ENCODE measurements around the gene CAV1.

DNA sequence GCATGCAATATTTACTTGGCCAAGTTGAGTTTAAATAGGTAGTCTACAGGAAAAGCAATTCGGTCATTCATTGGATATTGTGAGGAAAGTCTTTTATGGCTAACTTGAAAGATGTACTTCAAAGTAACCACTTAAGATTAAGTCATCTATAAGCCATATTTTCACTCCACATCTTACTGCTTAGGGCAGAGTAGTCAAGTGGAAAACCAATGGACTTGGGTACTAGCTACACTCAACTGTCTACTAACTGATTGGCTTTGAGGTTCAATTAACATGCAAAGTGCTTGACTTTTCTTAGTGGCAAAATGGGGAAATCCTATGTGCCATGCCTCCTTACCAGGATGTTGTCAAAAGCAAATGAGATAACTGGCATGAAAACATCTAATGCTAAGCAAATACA is 51.0 kb downstream of the CAV1 start:
- TF ChIP-seq, protein P1, sequence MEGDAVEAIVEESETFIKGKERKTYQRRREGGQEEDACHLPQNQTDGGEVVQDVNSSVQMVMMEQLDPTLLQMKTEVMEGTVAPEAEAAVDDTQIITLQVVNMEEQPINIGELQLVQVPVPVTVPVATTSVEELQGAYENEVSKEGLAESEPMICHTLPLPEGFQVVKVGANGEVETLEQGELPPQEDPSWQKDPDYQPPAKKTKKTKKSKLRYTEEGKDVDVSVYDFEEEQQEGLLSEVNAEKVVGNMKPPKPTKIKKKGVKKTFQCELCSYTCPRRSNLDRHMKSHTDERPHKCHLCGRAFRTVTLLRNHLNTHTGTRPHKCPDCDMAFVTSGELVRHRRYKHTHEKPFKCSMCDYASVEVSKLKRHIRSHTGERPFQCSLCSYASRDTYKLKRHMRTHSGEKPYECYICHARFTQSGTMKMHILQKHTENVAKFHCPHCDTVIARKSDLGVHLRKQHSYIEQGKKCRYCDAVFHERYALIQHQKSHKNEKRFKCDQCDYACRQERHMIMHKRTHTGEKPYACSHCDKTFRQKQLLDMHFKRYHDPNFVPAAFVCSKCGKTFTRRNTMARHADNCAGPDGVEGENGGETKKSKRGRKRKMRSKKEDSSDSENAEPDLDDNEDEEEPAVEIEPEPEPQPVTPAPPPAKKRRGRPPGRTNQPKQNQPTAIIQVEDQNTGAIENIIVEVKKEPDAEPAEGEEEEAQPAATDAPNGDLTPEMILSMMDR (optimal IDR thresholded peaks at IDR 0.05 in 1 of 3, IDR thresholded peaks at IDR 0.05 in 1 of 3, conservative IDR thresholded peaks at IDR 0.05 in 1 of 3; ENCODE audit: extremely low read depth in 1 of 3, insufficient read depth in 2 of 3, low read length in 3 of 3): no peak
- no peak for TF ChIP-seq EZH2 (IDR thresholded peaks at IDR 0.05; ENCODE audit: low read length)
